B cell (primary cell): Measurements from ENCODE around the gene RNF141. TPM values are rescaled to one million over a fixed set of nuclear protein-coding genes. Genes with fewer than 3 reads are reported as not detected.

Experiments used
- ATAC-seq: fragments of 200-7000 bp; cut with Tn5 transposase; one replicate; pipeline ENCODE4 v1.10.0; 2021; ENCODE audit warnings: low read depth, mild to moderate bottlenecking, moderate number of reproducible peaks, moderate library complexity
- CTCF ChIA-PET: fragments of 350-600 bp; sonication (Branson Sonifier 250); formaldehyde crosslinking; loops from one replicate; lab custom pipeline; 2021; ENCODE audit warnings: antibody characterized with exemption, inconsistent platforms; lab: Charles Lee
- POLR2A ChIA-PET: fragments of 350-600 bp; sonication (Branson Sonifier 250); formaldehyde crosslinking; loops from one replicate; lab custom pipeline; 2021; ENCODE audit warnings: antibody characterized with exemption; lab: Charles Lee
- DNase-seq: peaks from one replicate; pipeline ENCODE4 v3.0.0; 2013
- H2AFZ ChIP-seq: 2 replicates; pipeline ENCODE4 v1.6.1; 2012; ENCODE audit warnings: mild to moderate bottlenecking, low read depth, low read length; ENCODE audit not compliant: insufficient read depth, poor library complexity, severe bottlenecking
- H3K27ac ChIP-seq, 2 donors: 1 replicate in 1 of 2; 2 replicates in 1 of 2; pipeline ENCODE4 v1.5.1; 2012 to 2013; ENCODE audit warnings: low read length in 2 of 2, mild to moderate bottlenecking in 2 of 2, moderate library complexity in 1 of 2
- H3K27me3 ChIP-seq, 4 experiments: fragments of 200-600 bp in 1 of 4; sonication (generic) in 1 of 4; replicated peaks in 1 of 4; 1 replicate in 2 of 4; 2 replicates in 2 of 4; pipeline versions ENCODE4 v1.6.1 to v1.7.0; 2013 to 2016; ENCODE audit warnings: low read length in 3 of 4, mild to moderate bottlenecking in 2 of 4, mixed read lengths in 1 of 4, moderate library complexity in 1 of 4; ENCODE audit not compliant: insufficient read depth in 4 of 4, control insufficient read depth in 3 of 4; ENCODE audit errors: control extremely low read depth in 1 of 4
- H3K36me3 ChIP-seq, 2 experiments: replicated peaks in 1 of 2; 1 replicate in 1 of 2; 2 replicates in 1 of 2; pipeline versions ENCODE4 v1.6.1 to v1.7.1; 2013; ENCODE audit warnings: low read length in 1 of 2; ENCODE audit not compliant: insufficient read depth in 2 of 2, control insufficient read depth in 1 of 2; ENCODE audit errors: control extremely low read depth in 1 of 2, extremely low read depth in 1 of 2
- H3K4me1 ChIP-seq, 2 donors: fragments of 200-600 bp in 1 of 2; sonication (generic) in 1 of 2; 1 replicate in 1 of 2; 2 replicates in 1 of 2; pipeline versions ENCODE4 v1.5.1 to v1.6.1; 2013 to 2017; ENCODE audit warnings: low read length in 2 of 2; ENCODE audit not compliant: control insufficient read depth in 2 of 2, insufficient read depth in 2 of 2
- H3K4me2 ChIP-seq: replicated peaks from 2 replicates; pipeline ENCODE3; 2012; ENCODE audit warnings: mild to moderate bottlenecking, low read depth, low read length; ENCODE audit not compliant: poor library complexity, severe bottlenecking
- H3K4me3 ChIP-seq, 5 experiments: fragments of 200-600 bp in 1 of 5; sonication (generic) in 1 of 5; 1 replicate in 3 of 5; 2 replicates in 2 of 5; pipeline versions ENCODE4 v1.5.1 to v1.7.0; 2011 to 2016; ENCODE audit warnings: low read length in 4 of 5, mild to moderate bottlenecking in 4 of 5, low read depth in 2 of 5, control low read depth in 1 of 5, moderate library complexity in 1 of 5; ENCODE audit not compliant: insufficient read depth in 1 of 5; ENCODE audit errors: control extremely low read depth in 1 of 5, extremely low read depth in 1 of 5
- H3K79me2 ChIP-seq: fragments of 200-600 bp; sonication (generic); one replicate; pipeline ENCODE4 v1.6.0; 2016; ENCODE audit warnings: low read length; ENCODE audit not compliant: control insufficient read depth, insufficient read depth
- H3K9ac ChIP-seq: fragments of 200-600 bp; sonication (generic); 2 replicates; pipeline ENCODE4 v1.6.1; 2017; ENCODE audit warnings: mild to moderate bottlenecking, low read length, moderate library complexity
- H3K9me3 ChIP-seq, 3 donors: one replicate each; pipeline versions ENCODE4 v1.6.1 to v1.7.1; 2013; ENCODE audit warnings: low read length in 2 of 3; ENCODE audit not compliant: control insufficient read depth in 2 of 3, insufficient read depth in 1 of 3; ENCODE audit errors: control extremely low read depth in 1 of 3
- H4K20me1 ChIP-seq: 2 replicates; pipeline ENCODE4 v1.6.0; 2012; ENCODE audit warnings: mild to moderate bottlenecking, low read length; ENCODE audit not compliant: insufficient read depth, control insufficient read depth, poor library complexity, severe bottlenecking
- H3K27ac Mint-ChIP-seq: one replicate; pipeline ENCODE4 v1.8.0; 2021; ENCODE audit warnings: mixed read lengths
- H3K27me3 Mint-ChIP-seq: one replicate; pipeline ENCODE4 v1.8.0; 2021; ENCODE audit warnings: mixed read lengths
- H3K4me1 Mint-ChIP-seq: one replicate; pipeline ENCODE4 v1.8.0; 2021; ENCODE audit warnings: mixed read lengths
- H3K4me3 Mint-ChIP-seq: one replicate; pipeline ENCODE4 v1.8.0; 2021; ENCODE audit warnings: mixed read lengths
- H3K9me3 Mint-ChIP-seq: one replicate; pipeline ENCODE4 v1.8.0; 2022; ENCODE audit warnings: mixed read lengths; ENCODE audit not compliant: insufficient read depth
- CTCF ChIP-seq: fragments of 200-600 bp; IDR thresholded peaks from one replicate; pipeline ENCODE4 v1.8.0; 2022; ENCODE audit warnings: antibody characterized with exemption, mild to moderate bottlenecking
- EZH2 ChIP-seq: IDR thresholded peaks from 2 replicates; pipeline ENCODE4 v1.6.1; 2012; ENCODE audit warnings: borderline replicate concordance, low read depth, mild to moderate bottlenecking, moderate library complexity, low read length; ENCODE audit not compliant: insufficient read depth, poor library complexity, severe bottlenecking
- WGBS: methylation state at CpG from one replicate; pipeline ENCODE4 v1.1.5; 2013; ENCODE audit warnings: missing lambda C conversion rate; ENCODE audit not compliant: insufficient coverage; 5-methylcytosine and 5-hydroxymethylcytosine counted together
- intact Hi-C: fragments of 100-400 bp; cut with micrococcal nuclease; formaldehyde crosslinking; loops from one replicate; pipeline ENCODE4 v1.10.0; 2022
- polyA plus RNA-seq: library from polyadenylated mRNA; depleted of rRNA; stranded (reverse); fragments of >200 nt; gene quantifications from 2 replicates; pipeline ENCODE4 v1.2.3, GENCODE V29; 2012
- total RNA-seq, 2 donors: library from RNA; stranded (reverse); fragments of 120-200 nt in 1 of 2; gene quantifications; 1 replicate in 1 of 2; 2 replicates in 1 of 2; pipeline versions ENCODE4 v1.2.3 to v1.2.4, GENCODE V29; 2013 to 2022

The RNF141 gene
- total and polyA plus RNA-seq, 2 donors (not counting 1 experiment from before 2014, with no cell fraction given) = 23.3 to 48.2 TPM

GRCh38 chr11:10576035-10576398 lies 35.0 kb upstream of the RNF141 start:
- peaks cover 0 to 5% (median 0%) of the 10 kb centered on the region in 3 donors for H3K9me3 ChIP-seq
- H3K27me3 ChIP-seq = no peaks in the 10 kb centered on the region
- no peak overlapping the region for H2AFZ ChIP-seq
- ATAC-seq (no peak), DNase-seq (no peak)
- H3K79me2 ChIP-seq = no peaks in the 10 kb centered on the region
- ChIA-PET CTCF (interaction anchor here (0.8 to 3.0 kb wide), 7 partner anchors 9 to 74 kb away, joined by 3 to 12 read pairs (median 4); partner anchors contain the start of gene RNF141), POLR2A (interaction anchor here (0.7 kb wide), 1 partner anchor 81 kb away, joined by 4 read pairs; no protein-coding TSS in a partner anchor)
- H3K9me3 Mint-ChIP-seq = no peaks in the 10 kb centered on the region
- WGBS = 100% methylated on average over 2 of the region's 4 CpGs
- peaks cover 70% of the 10 kb centered on the region for H3K4me1 Mint-ChIP-seq
- no peak overlapping the region for H3K4me2 ChIP-seq
- H3K27ac ChIP-seq = no peak overlapping the region
- H4K20me1 ChIP-seq = no peaks in the 10 kb centered on the region
- H3K4me3 Mint-ChIP-seq = no peak overlapping the region
- no peak overlapping the region for H3K4me3 ChIP-seq
- peaks cover 39 to 52% of the 10 kb centered on the region in 2 donors for H3K4me1 ChIP-seq
- no peaks in the 10 kb centered on the region for H3K36me3 ChIP-seq
- H3K27me3 Mint-ChIP-seq = no peaks in the 10 kb centered on the region
- no peak overlapping the region for H3K9ac ChIP-seq
- H3K27ac Mint-ChIP-seq = no peak overlapping the region
- TF ChIP-seq EZH2 = no peak
- TF ChIP-seq CTCF = no peak
- intact Hi-C loops = no loop called here

- CTCF ChIA-PET = interaction anchor here (0.9 to 3.0 kb wide), 4 partner anchors 9 to 74 kb away, joined by 3 to 12 read pairs (median 3); no protein-coding TSS in a partner anchor
- no peak for ATAC-seq
These were observed 34.5 kb upstream of the RNF141 start for GRCh38 chr11:10575346-10576034.

More at GRCh38 chr11:10575346-10576034, 34.5 kb upstream of the RNF141 start:
- Histone ChIP-seq H3K27me3 (no peaks in the 10 kb centered on the region), H3K9ac (no peak overlapping the region), H3K9me3 (peaks cover 0 to 5% (median 0%) of the 10 kb centered on the region in 3 donors), H3K4me1 (peaks cover 33 to 51% of the 10 kb centered on the region in 2 donors), H3K4me2 (no peak overlapping the region), H3K79me2 (no peaks in the 10 kb centered on the region), H3K27ac (no peak overlapping the region), H3K36me3 (no peaks in the 10 kb centered on the region), H3K4me3 (no peak overlapping the region), H2AFZ (no peak overlapping the region), H4K20me1 (no peaks in the 10 kb centered on the region)
- no peak for DNase-seq
- Mint-ChIP-seq H3K27ac (no peak overlapping the region), H3K9me3 (no peaks in the 10 kb centered on the region), H3K4me3 (no peak overlapping the region), H3K27me3 (no peaks in the 10 kb centered on the region), H3K4me1 (peaks cover 68% of the 10 kb centered on the region)
- TF ChIP-seq CTCF (no peak), EZH2 (no peak)
- WGBS = no CpG with 5 or more reads among the region's 3 CpGs
- intact Hi-C loops = no loop called here
- POLR2A ChIA-PET = interaction anchor here (0.7 kb wide), 1 partner anchor 80 kb away, joined by 4 read pairs; no protein-coding TSS in a partner anchor
